Stimulated activated CD4-positive, alpha-beta T cell treated with anti-CD3 and anti-CD28 coated beads, Interleukin-4, amount 100 ng/mL, for 24 hours (primary cell): ENCODE measurements around the gene PIK3C3.
A peak's percentile ranks its signal among the peaks of the same experiment; 100 is the strongest.

Source experiments
- DNase-seq: peaks from one replicate; pipeline ENCODE4 v3.0.0-alpha.2; 2020

PIK3C3 gene

GRCh38 chr18:41954827-41955613 lies at the start of gene PIK3C3:
Gene PIK3C3 (plus strand): TSS chr18:41955234. CDS start chr18:41955292, 58 bp downstream.
- peak; percentile 98 for DNase-seq

GRCh38 chr18:41905786-41906527 lies 49.1 kb upstream of the PIK3C3 start:
- no peak for DNase-seq

GRCh38 chr18:41906528-41907146 lies 48.4 kb upstream of the PIK3C3 start:
- DNase-seq: peak; percentile 39

GRCh38 chr18:41917181-41917580 lies 37.9 kb upstream of the PIK3C3 start:
- no peak for DNase-seq

- no peak for DNase-seq
These were observed 33.3 kb upstream of the PIK3C3 start for GRCh38 chr18:41921770-41922169.

- no peak for DNase-seq
These were observed 32.9 kb upstream of the PIK3C3 start for GRCh38 chr18:41922176-41922575.

GRCh38 chr18:41922841-41923240 lies 32.2 kb upstream of the PIK3C3 start:
- DNase-seq: no peak

GRCh38 chr18:41923446-41923845 lies 31.6 kb upstream of the PIK3C3 start:
- DNase-seq: no peak

- DNase-seq: no peak
These were observed 26.5 kb upstream of the PIK3C3 start for GRCh38 chr18:41928581-41928980.

- DNase-seq: no peak
These were observed 22.1 kb upstream of the PIK3C3 start for GRCh38 chr18:41932899-41933298.

- DNase-seq: no peak
These were observed 21.3 kb upstream of the PIK3C3 start for GRCh38 chr18:41933778-41934177.

- DNase-seq: no peak
These were observed 18.4 kb upstream of the PIK3C3 start for GRCh38 chr18:41936471-41937134.

GRCh38 chr18:41938445-41938844 lies 16.6 kb upstream of the PIK3C3 start:
- no peak for DNase-seq

GRCh38 chr18:41939326-41939725 lies 15.7 kb upstream of the PIK3C3 start:
- DNase-seq: no peak

- DNase-seq: no peak
These were observed 14.4 kb upstream of the PIK3C3 start for GRCh38 chr18:41940506-41941215.

- DNase-seq: no peak
These were observed 12.8 kb upstream of the PIK3C3 start for GRCh38 chr18:41942254-41942653.

GRCh38 chr18:41948544-41949110 lies 6.4 kb upstream of the PIK3C3 start:
- DNase-seq: no peak

GRCh38 chr18:41949206-41949920 lies 5.7 kb upstream of the PIK3C3 start:
- DNase-seq: no peak

GRCh38 chr18:41955688-41956087 lies 654 bp downstream of the PIK3C3 start:
- DNase-seq: no peak

GRCh38 chr18:41959045-41959444 lies 4.0 kb downstream of the PIK3C3 start:
- DNase-seq: no peak

- DNase-seq: no peak
These were observed 10.7 kb downstream of the PIK3C3 start for GRCh38 chr18:41965634-41966255.
